Lower leg skin (tissue), 4 donors: ENCODE measurements around the gene SORBS2. TPM values are rescaled to one million over a fixed set of nuclear protein-coding genes. Genes with fewer than 3 reads are reported as not detected.

Experiments
- DNase-seq, 2 donors: peaks; one replicate each; pipeline ENCODE4 v3.0.0-alpha.2; 2019; ENCODE audit warnings: low spot score in 2 of 2
- H3K4me3 ChIP-seq: fragments of 200-600 bp; sonication (generic); 2 replicates; pipeline ENCODE4 v1.5.1; 2017; ENCODE audit warnings: mild to moderate bottlenecking, low read depth; ENCODE audit not compliant: poor library complexity, severe bottlenecking
- POLR2A ChIP-seq, 2 donors: fragments of 450-650 bp; IDR thresholded peaks; one replicate each; pipeline ENCODE4 v1.6.1; 2016 to 2017; ENCODE audit warnings: antibody characterized with exemption in 2 of 2, mild to moderate bottlenecking in 1 of 2, moderate library complexity in 1 of 2
- WGBS, 2 donors: methylation state at CpG; one replicate each; pipeline ENCODE4 v1.1.5; 2018; 5-methylcytosine and 5-hydroxymethylcytosine counted together
- intact Hi-C: fragments of 100-400 bp; cut with DNase I; formaldehyde crosslinking; loops from one replicate; pipeline ENCODE4 v1.15.0; 2023; ENCODE audit warnings: low total_unique reads
- total RNA-seq, 4 donors: library from RNA; depleted of rRNA; stranded (reverse); fragments of >200 nt; gene quantifications; one replicate each; pipeline ENCODE4 v1.1.0, GENCODE V29; 2016
- TF ChIP-seq, protein P1 (sequence below), 3 donors: fragments of 450-650 bp; IDR thresholded peaks; one replicate each; pipeline ENCODE4 v1.5.1; 2016; ENCODE audit warnings: antibody characterized with exemption in 3 of 3, mild to moderate bottlenecking in 3 of 3, moderate library complexity in 2 of 3

Gene SORBS2
- total RNA-seq, 4 donors from 2014 or later: 10.5 to 34.7 (median 20.6) TPM

DNA sequence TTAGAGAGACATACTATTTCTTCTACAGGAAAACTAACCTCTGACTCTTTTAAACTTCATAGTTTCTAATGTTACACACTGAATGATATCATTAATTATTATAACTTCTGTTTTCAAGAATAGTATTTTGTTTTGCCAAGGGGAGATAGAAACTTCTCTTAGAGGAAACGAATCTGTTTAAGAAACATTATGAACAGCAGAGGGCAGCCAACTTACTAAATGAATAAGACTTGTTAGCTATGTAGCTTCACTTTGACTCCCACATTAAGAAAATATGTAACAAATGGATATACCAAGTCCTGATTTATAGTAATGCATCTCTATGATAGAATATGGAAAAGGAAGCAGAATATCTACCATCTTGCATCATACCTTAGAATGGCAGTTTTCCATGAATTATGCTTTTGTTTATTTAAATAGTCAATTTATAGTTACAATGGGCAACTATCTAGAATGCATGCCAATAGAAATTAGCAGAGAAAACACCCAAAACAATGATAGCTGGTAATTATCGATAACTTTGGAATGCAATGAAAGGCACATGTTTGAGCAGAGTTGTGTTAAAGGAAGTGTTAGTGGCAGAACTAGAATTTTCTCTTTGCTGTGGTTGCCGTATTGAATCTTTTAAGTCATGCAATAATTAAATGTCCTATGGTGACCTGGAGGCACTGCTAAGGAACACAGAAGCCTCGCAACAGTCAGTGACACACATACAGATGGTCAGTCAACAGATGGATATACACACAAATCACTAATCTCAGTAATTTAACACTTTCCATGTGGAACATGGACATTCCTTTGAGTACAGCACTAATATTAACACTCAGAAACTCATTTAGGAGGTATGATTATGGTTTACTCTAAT lies 171.0 kb downstream of the SORBS2 start:
- H3K4me3 ChIP-seq: no peak overlapping the region
- DNase-seq: no peak
- intact Hi-C loops: loop anchor here (5.0 kb wide), 1 partner anchor 396 kb away; no protein-coding TSS in a partner anchor
- 36 to 40% methylated on average over 4 of the region's 4 CpGs for WGBS, 2 donors
- TF ChIP-seq POLR2A (IDR thresholded peaks at IDR 0.05): no peak
- TF ChIP-seq, protein P1, sequence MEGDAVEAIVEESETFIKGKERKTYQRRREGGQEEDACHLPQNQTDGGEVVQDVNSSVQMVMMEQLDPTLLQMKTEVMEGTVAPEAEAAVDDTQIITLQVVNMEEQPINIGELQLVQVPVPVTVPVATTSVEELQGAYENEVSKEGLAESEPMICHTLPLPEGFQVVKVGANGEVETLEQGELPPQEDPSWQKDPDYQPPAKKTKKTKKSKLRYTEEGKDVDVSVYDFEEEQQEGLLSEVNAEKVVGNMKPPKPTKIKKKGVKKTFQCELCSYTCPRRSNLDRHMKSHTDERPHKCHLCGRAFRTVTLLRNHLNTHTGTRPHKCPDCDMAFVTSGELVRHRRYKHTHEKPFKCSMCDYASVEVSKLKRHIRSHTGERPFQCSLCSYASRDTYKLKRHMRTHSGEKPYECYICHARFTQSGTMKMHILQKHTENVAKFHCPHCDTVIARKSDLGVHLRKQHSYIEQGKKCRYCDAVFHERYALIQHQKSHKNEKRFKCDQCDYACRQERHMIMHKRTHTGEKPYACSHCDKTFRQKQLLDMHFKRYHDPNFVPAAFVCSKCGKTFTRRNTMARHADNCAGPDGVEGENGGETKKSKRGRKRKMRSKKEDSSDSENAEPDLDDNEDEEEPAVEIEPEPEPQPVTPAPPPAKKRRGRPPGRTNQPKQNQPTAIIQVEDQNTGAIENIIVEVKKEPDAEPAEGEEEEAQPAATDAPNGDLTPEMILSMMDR (IDR thresholded peaks at IDR 0.05): no peak

DNA sequence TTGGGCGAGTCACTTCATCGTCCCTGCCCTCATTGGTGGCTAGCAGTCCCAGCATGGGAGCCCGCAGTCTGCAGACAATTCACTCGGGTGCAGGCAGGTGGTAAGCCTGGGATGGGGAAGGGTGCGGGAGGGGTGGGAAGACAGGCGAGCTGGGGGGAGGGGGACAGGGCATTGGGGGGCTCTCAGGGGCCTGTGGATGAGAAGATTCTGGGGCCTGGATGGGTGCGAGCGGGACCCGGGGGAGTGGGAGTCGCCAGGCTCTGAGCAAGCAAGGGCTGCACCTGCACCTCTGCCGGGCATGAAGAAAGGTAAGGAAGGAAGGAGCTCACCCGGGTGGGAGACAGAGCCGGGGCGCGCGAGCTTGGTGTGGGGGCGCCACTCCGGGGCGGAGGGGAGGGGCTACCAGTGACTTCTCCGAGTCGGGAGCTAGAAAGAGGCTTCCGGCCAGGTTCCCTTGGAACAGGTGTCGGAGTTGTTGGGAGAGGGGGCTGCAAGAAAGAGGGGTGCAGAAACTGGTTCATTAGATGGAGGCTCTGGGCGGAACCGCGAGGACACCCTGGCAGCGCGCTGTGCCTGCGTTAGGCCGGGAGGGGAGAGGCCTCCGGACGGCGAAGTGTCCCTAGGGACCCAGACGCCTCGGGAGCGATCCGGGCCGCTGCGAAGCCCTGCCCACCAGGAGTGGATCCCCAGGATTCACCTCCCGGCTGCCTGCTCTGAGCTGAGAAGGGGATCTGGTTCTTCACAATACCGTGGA lies 173.3 kb downstream of the SORBS2 start:
- no peak for DNase-seq
- 25 to 32% methylated on average over 41 of the region's 41 CpGs for WGBS, 2 donors
- TF ChIP-seq, protein P1 (IDR thresholded peaks at IDR 0.05): no peak
- no peak for TF ChIP-seq POLR2A (IDR thresholded peaks at IDR 0.05)
- intact Hi-C loops: no loop called here
- H3K4me3 ChIP-seq: no peak overlapping the region

DNA sequence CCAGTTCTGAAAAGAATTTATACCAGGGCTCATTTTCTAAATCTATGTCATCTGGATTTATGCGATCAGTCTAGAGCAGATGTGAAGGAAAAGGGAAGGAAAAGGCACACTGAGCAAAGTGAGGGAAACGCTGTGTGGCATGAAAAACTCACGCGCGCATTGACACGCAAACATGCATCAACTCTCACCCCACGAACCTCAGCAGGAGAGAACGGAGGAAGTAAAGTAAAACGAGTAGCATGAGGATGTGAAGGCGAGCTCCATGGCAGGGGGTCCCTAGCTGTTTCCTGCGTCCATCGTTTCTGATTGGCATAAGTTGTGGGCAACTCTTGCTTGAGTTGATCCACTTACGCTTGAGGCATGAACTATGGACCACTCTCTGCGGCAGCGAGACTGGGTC lies 173.9 kb downstream of the SORBS2 start:
- 68 to 73% methylated on average over 15 of the region's 15 CpGs for WGBS, 2 donors
- no peak for DNase-seq
- intact Hi-C loops: no loop called here
- no peak overlapping the region for H3K4me3 ChIP-seq
- TF ChIP-seq, protein P1 (IDR thresholded peaks at IDR 0.05): no peak
- TF ChIP-seq POLR2A (IDR thresholded peaks at IDR 0.05): no peak

DNA sequence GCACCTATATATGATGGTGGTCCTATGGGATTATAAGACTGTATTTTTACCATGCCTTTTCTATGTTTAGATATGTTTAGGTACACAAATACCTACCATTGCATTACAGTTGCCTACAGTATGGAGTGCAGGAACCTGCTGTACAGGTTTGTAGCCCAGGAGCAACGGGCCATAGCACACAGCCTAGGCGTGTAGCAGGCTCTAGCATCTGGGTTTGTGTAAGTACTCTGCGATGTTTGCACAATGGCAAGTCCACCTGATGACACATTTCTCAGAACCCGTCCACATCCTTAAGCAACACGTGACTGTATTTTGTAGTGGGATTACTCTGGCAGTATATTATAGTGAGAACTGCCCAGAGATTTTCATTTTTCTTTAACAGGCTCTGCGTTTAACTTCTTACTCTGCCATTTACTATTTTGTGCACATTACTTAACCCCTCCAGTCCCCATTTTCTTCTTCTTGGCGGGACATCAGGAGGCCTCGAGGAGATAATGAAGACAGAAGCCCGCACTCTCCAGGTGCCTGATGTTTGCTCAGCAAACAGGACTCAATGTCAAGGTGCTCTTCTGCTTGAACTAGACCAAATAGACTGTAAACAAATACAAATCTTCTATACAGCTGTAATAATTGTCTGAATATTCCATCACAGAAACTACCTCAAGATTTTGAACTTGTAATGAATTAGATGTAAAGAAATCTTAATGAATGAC lies 174.7 kb downstream of the SORBS2 start:
- TF ChIP-seq, protein P1 (IDR thresholded peaks at IDR 0.05): no peak
- no peak for TF ChIP-seq POLR2A (IDR thresholded peaks at IDR 0.05)
- no peak for DNase-seq
- 74 to 77% methylated on average over 9 of the region's 9 CpGs for WGBS, 2 donors
- H3K4me3 ChIP-seq: no peak overlapping the region
- intact Hi-C loops: no loop called here

DNA sequence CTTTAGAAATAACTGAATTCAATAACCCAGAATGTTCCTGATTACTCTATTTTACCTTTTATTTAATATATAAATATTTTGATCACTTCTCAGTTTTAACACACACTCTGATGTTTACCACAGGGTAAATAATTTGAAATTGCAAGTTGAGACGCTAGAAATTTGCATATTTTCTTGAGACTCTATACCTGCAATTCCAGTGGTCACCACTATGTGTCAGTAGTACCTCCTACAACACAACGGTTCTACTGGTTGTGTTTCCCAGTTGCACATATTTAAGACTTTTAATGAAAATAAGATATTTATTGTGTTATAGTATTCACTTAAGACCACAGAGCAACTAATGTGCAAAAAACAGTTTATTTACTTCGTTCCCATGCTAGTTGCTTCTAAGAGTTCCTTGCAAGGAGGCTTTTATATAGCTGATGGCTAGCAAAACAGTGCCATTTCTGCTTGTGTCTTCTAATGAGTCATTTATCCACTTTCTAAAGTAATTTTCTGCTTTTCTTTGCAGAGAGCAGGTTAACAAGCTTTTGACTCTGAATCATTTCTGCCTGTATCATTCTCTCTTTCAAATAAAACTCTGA lies 177.8 kb downstream of the SORBS2 start:
- DNase-seq: no peak
- H3K4me3 ChIP-seq: no peak overlapping the region
- intact Hi-C loops: no loop called here
- WGBS, 2 donors: 56 to 59% methylated on average over 3 of the region's 3 CpGs
- TF ChIP-seq, protein P1 (IDR thresholded peaks at IDR 0.05): no peak
- no peak for TF ChIP-seq POLR2A (IDR thresholded peaks at IDR 0.05)
